Sigmoid colon (tissue), 7 donors: ENCODE results near the gene NOL4L. TPM values are rescaled to one million over a fixed set of nuclear protein-coding genes. Genes with fewer than 3 reads are reported as not detected.

Source experiments
- DNase-seq: peaks from one replicate; pipeline ENCODE4 v3.0.0-alpha.2; 2019
- H3K27ac ChIP-seq, 4 donors: fragments of 200-600 bp; sonication (generic); one replicate each; pipeline ENCODE4 v1.5.1; 2016 to 2019; ENCODE audit warnings: mild to moderate bottlenecking in 1 of 4
- H3K27me3 ChIP-seq, 3 donors: fragments of 200-600 bp; sonication (generic); one replicate each; pipeline ENCODE4 v1.5.1; 2019; ENCODE audit warnings: mild to moderate bottlenecking in 1 of 3
- H3K36me3 ChIP-seq, 4 donors: fragments of 200-600 bp; sonication (generic); one replicate each; pipeline ENCODE4 v1.5.1; 2016 to 2019
- H3K4me1 ChIP-seq, 4 donors: fragments of 200-600 bp; sonication (generic); one replicate each; pipeline ENCODE4 v1.5.1; 2017 to 2019
- H3K4me3 ChIP-seq, 4 donors: fragments of 200-600 bp; sonication (generic); one replicate each; pipeline ENCODE4 v1.5.1; 2017 to 2019; ENCODE audit warnings: mild to moderate bottlenecking in 2 of 4, moderate library complexity in 1 of 4
- H3K9me3 ChIP-seq, 4 donors: fragments of 200-600 bp in 3 of 4; sonication (generic) in 3 of 4; one replicate each; pipeline versions ENCODE4 v1.5.1 to v1.6.1; 2013 to 2019
- CTCF ChIP-seq, 4 experiments: fragments of 450-650 bp in 3 of 4; fragments of 200-600 bp in 1 of 4; IDR thresholded peaks; one replicate each; pipeline ENCODE4 v1.5.1; 2016 to 2019; ENCODE audit warnings: antibody characterized with exemption in 4 of 4, mild to moderate bottlenecking in 3 of 4, moderate library complexity in 2 of 4
- EP300 ChIP-seq, 4 donors: sonication (generic); formaldehyde crosslinking; IDR thresholded peaks; one replicate each; pipeline ENCODE4 v1.6.1; 2017; ENCODE audit warnings: antibody characterized with exemption in 4 of 4
- POLR2A ChIP-seq, 2 donors: fragments of 450-650 bp; IDR thresholded peaks; one replicate each; pipeline ENCODE4 v1.6.1; 2016; ENCODE audit warnings: antibody characterized with exemption in 2 of 2, mild to moderate bottlenecking in 2 of 2, moderate library complexity in 2 of 2
- POLR2AphosphoS5 ChIP-seq, 4 donors: sonication (generic); formaldehyde crosslinking; IDR thresholded peaks; one replicate each; pipeline ENCODE4 v1.6.1; 2017; ENCODE audit warnings: antibody characterized with exemption in 4 of 4
- WGBS, 2 donors: extraction: QIAGEN DNeasy Blood & Tissue Kit; methylation state at CpG; one replicate each; pipeline ENCODE4 v1.1.7; 2013; 5-methylcytosine and 5-hydroxymethylcytosine counted together
- intact Hi-C: fragments of 100-400 bp; cut with DNase I; formaldehyde crosslinking; loops from one replicate; pipeline ENCODE4 v1.15.1; 2023
- polyA plus RNA-seq, 3 donors: library from polyadenylated mRNA; stranded (reverse); fragments of 200-250 nt; gene quantifications; one replicate each; pipeline ENCODE4 v1.2.3, GENCODE V29; 2013
- total RNA-seq, 4 donors: library from RNA; depleted of rRNA; stranded (reverse); fragments of >200 nt; gene quantifications; one replicate each; pipeline ENCODE4 v1.1.0, GENCODE V29; 2016
- donor health status: healthy with polysubstance abuse.
- donor health status: Bipolar disorder and iron deficiency.
- donor health status: healthy.

Gene NOL4L
- total and polyA plus RNA-seq, 7 donors = 9.2 to 34.7 (median 16.8) TPM

- Histone ChIP-seq H3K27ac (peak overlapping the region in 3 of 4 donors; percentile 93 to 97 (median 95)), H3K36me3 (no peaks in the 10 kb centered on the region), H3K9me3 (no peaks in the 10 kb centered on the region), H3K4me3 (no peak overlapping the region), H3K27me3 (no peaks in the 10 kb centered on the region), H3K4me1 (peaks cover 0 to 98% (median 94%) of the 10 kb centered on the region in 4 donors)
- TF ChIP-seq POLR2A (IDR thresholded peaks at IDR 0.05) (no peak), POLR2AphosphoS5 (IDR thresholded peaks at IDR 0.05) (no peak), EP300 (IDR thresholded peaks at IDR 0.05) (no peak), CTCF (IDR thresholded peaks at IDR 0.05) (no peak)
- peak; percentile 71 for DNase-seq
- WGBS, 2 donors = 37 to 70% methylated on average over 11 of the region's 11 CpGs
- intact Hi-C loops = no loop called here
Observed at GRCh38 chr20:32477594-32478512, 107.3 kb downstream of the NOL4L start.

GRCh38 chr20:32476684-32477593, 108.2 kb downstream of the NOL4L start:
- TF ChIP-seq POLR2A (IDR thresholded peaks at IDR 0.05) (no peak), POLR2AphosphoS5 (IDR thresholded peaks at IDR 0.05) (no peak)
- Histone ChIP-seq H3K4me3 (no peak overlapping the region), H3K36me3 (no peaks in the 10 kb centered on the region), H3K27me3 (no peaks in the 10 kb centered on the region), H3K9me3 (no peaks in the 10 kb centered on the region), H3K4me1 (peaks cover 0 to 100% (median 96%) of the 10 kb centered on the region in 4 donors), H3K27ac (peak overlapping the region; percentile 89 to 97 (median 94))
- WGBS, 2 donors = 59 to 66% methylated on average over 22 of the region's 22 CpGs
- DNase-seq = peak; percentile 66
- intact Hi-C loops = no loop called here

GRCh38 chr20:32474967-32475811, 109.9 kb downstream of the NOL4L start:
- no peaks in the 10 kb centered on the region for H3K36me3 ChIP-seq
- H3K9me3 ChIP-seq = no peaks in the 10 kb centered on the region
- H3K4me1 ChIP-seq = peaks cover 0 to 100% (median 96%) of the 10 kb centered on the region in 4 donors
- intact Hi-C loops = loop anchor here (2.0 kb wide), 1 partner anchor 116 kb away; the partner anchor contains the start of gene ASXL1
- H3K27ac ChIP-seq = peak overlapping the region; percentile 89 to 97 (median 94)
- TF ChIP-seq POLR2AphosphoS5 (IDR thresholded peaks at IDR 0.05) (peak; percentile 44 to 78 (median 62)), CTCF (IDR thresholded peaks at IDR 0.05) (peak in 1 of 4 experiments; percentile 26), POLR2A (IDR thresholded peaks at IDR 0.05) (peak in 1 of 2 donors; percentile 44), EP300 (IDR thresholded peaks at IDR 0.05) (no peak)
- WGBS, 2 donors = 3 to 20% methylated on average over 28 of the region's 28 CpGs
- H3K27me3 ChIP-seq = no peaks in the 10 kb centered on the region
- H3K4me3 ChIP-seq = peak overlapping the region; percentile 12 to 44 (median 42)
- peak; percentile 96 for DNase-seq

GRCh38 chr20:32474717-32474966, 110.5 kb downstream of the NOL4L start:
- Histone ChIP-seq H3K9me3 (no peaks in the 10 kb centered on the region), H3K4me1 (peaks cover 0 to 100% (median 97%) of the 10 kb centered on the region in 4 donors), H3K36me3 (no peaks in the 10 kb centered on the region), H3K4me3 (peak overlapping the region; percentile 12 to 44 (median 42)), H3K27me3 (no peaks in the 10 kb centered on the region), H3K27ac (peak overlapping the region; percentile 89 to 97 (median 94))
- intact Hi-C loops = loop anchor here (2.0 kb wide), 1 partner anchor 116 kb away; the partner anchor contains the start of gene ASXL1
- WGBS, 2 donors = 7 to 28% methylated on average over 8 of the region's 8 CpGs
- no peak for DNase-seq
- TF ChIP-seq CTCF (IDR thresholded peaks at IDR 0.05) (no peak), POLR2A (IDR thresholded peaks at IDR 0.05) (no peak), POLR2AphosphoS5 (IDR thresholded peaks at IDR 0.05) (no peak), EP300 (IDR thresholded peaks at IDR 0.05) (no peak)
